Aorta (tissue), 5 donors: ENCODE results near the gene TSPO2. TPM values are rescaled to one million over a fixed set of nuclear protein-coding genes. Genes with fewer than 3 reads are reported as not detected.

ENCODE experiments used
- ATAC-seq: fragments of 200-7000 bp; cut with Tn5 transposase; one replicate; pipeline ENCODE4 v1.9.1; 2022; ENCODE audit warnings: moderate library complexity; ENCODE audit not compliant: low FRiP score
- DNase-seq, 2 donors: peaks; one replicate each; pipeline ENCODE4 v3.0.0-alpha.2; 2020
- H3K27ac ChIP-seq, 2 donors: one replicate each; pipeline ENCODE4 v1.5.1; 2013; ENCODE audit warnings: low read length in 2 of 2, mild to moderate bottlenecking in 2 of 2, moderate library complexity in 2 of 2, control low read depth in 1 of 2, inconsistent platforms in 1 of 2, low read depth in 1 of 2
- H3K27me3 ChIP-seq, 2 donors: one replicate each; pipeline ENCODE4 v1.6.1; 2013; ENCODE audit warnings: control low read depth in 1 of 2, low read length in 1 of 2, mild to moderate bottlenecking in 1 of 2, moderate library complexity in 1 of 2; ENCODE audit not compliant: insufficient read depth in 2 of 2, control insufficient read depth in 1 of 2
- H3K36me3 ChIP-seq, 2 donors: one replicate each; pipeline ENCODE4 v1.6.1; 2013; ENCODE audit warnings: control low read depth in 1 of 2, low read length in 1 of 2, mild to moderate bottlenecking in 1 of 2; ENCODE audit not compliant: insufficient read depth in 2 of 2, control insufficient read depth in 1 of 2
- H3K4me1 ChIP-seq, 2 donors: one replicate each; pipeline ENCODE4 v1.6.1; 2013; ENCODE audit warnings: low read length in 2 of 2, control low read depth in 1 of 2, mild to moderate bottlenecking in 1 of 2, moderate library complexity in 1 of 2; ENCODE audit not compliant: insufficient read depth in 2 of 2, control insufficient read depth in 1 of 2
- H3K4me3 ChIP-seq, 2 donors: one replicate each; pipeline ENCODE4 v1.5.1; 2013; ENCODE audit warnings: low read length in 2 of 2, control low read depth in 1 of 2, mild to moderate bottlenecking in 1 of 2
- H3K9me3 ChIP-seq: one replicate; pipeline ENCODE4 v1.6.1; 2013; ENCODE audit warnings: mild to moderate bottlenecking, low read length; ENCODE audit not compliant: control insufficient read depth
- WGBS, 2 donors: extraction: QIAGEN DNeasy Blood & Tissue Kit; methylation state at CpG; one replicate each; pipeline ENCODE4 v1.1.7; 2013; 5-methylcytosine and 5-hydroxymethylcytosine counted together
- intact Hi-C, 2 donors: fragments of 100-400 bp; cut with DNase I; formaldehyde crosslinking; loops; one replicate each; pipeline versions ENCODE4 v1.14.2 to v1.15.0; 2022
- polyA plus RNA-seq, 2 donors: library from polyadenylated mRNA; stranded (reverse); fragments of 200-250 nt; gene quantifications; one replicate each; pipeline ENCODE4 v1.2.3, GENCODE V29; 2013
- total RNA-seq, 2 donors: library from RNA; stranded (reverse); fragmentation: NEBNext Ultra II Directional; extraction: Animal tissue kit (Norgen Biotek cat#: 25700); gene quantifications; one replicate each; pipeline ENCODE4 v1.2.1, GENCODE V29; 2021
- donor health status: healthy with polysubstance abuse.
- donor health status: Bipolar disorder and iron deficiency.
- donor health status: DM: no; HTN: no; CAD: no.
- donor health status: DM: no; HTN: no; CAD: no.
- donor health status: DM: yes; HTN: yes; CAD: no.

Gene TSPO2
- total and polyA plus RNA-seq, 4 donors = not detected

DNA sequence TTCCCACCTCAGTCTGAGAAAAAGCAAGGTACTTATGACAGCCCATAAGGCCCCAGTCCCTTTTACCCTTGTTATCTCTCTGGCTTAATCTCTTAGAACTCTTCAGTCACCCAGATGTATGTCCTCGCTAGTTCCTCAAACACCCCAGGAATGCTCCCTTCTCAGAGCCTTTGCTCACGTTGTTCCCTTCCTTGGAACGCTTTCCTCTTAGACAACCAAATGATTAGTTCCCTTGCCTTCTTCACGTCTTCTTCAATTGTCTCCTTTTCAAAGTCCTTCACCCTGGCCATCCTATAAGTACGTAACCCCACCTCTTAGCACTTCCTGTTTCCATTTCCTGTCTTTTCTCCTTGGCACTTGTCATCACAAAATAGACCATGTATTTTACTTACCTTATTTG lies 9.6 kb downstream of the TSPO2 start:
- no peak overlapping the region for H3K27ac ChIP-seq
- no peaks in the 10 kb centered on the region for H3K9me3 ChIP-seq
- intact Hi-C loops = no loop called here
- ATAC-seq (no peak), DNase-seq (no peak)
- H3K4me3 ChIP-seq = no peak overlapping the region
- no peaks in the 10 kb centered on the region for H3K4me1 ChIP-seq
- H3K36me3 ChIP-seq = no peaks in the 10 kb centered on the region
- no peaks in the 10 kb centered on the region for H3K27me3 ChIP-seq
- WGBS, 2 donors = 89 to 93% methylated on average over 5 of the region's 5 CpGs

DNA sequence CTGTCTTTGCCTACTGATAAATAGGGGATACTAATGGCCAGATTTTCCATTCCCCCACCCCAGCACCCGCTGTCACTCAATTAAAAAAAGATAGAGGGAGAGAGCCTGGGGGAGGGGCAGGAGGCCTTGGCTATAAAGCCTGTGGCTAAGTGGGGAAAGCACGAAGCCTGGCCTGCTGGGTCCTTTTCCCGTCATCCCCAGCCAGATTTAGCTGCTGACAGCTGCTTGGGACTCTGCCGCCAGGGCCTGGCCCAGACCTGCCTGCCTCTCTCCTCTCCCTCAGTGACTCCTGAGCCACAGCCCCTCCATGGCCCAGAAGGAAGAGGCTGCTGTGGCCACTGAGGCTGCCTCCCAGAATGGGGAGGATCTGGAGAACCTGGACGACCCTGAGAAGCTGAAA lies 10.8 kb downstream of the TSPO2 start, which contains the start of gene APOBEC2:
Gene APOBEC2 (plus strand): TSS at position 162 of the 400 bp plus-strand sequence. CDS start 146 bp downstream, at position 308.
- ATAC-seq (no peak), DNase-seq (peak in 1 of 2 donors; percentile 51)
- Histone ChIP-seq H3K27ac (no peak within 1 kb of the TSS), H3K9me3 (no peaks in the 10 kb centered on the region), H3K36me3 (no peaks in the 10 kb centered on the region), H3K4me1 (no peaks in the 10 kb centered on the region), H3K4me3 (no peak within 1 kb of the TSS), H3K27me3 (no peaks in the 10 kb centered on the region)
- 18 to 22% methylated on average over 5 of the region's 5 CpGs for WGBS, 2 donors
- intact Hi-C loops = no loop called here

DNA sequence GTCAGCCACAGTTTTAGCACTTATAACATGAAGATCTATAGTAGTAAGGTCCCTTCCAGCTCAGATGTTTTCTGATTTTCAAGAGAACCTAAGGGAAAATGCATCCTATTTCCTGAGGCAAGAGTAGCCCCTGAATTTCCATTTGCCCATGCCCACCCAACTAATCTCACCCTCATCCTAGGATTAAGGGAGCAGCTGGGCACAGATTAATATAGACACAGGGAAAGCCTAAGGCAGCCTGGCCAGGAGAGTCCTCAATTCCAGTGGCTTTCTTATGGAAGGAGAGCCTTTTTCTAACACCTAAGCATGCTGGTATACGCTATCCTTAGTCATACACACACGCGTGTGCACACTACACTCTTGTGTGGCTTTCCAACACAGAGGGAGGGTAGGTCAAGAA lies 12.2 kb downstream of the TSPO2 start:
- ATAC-seq (no peak), DNase-seq (no peak)
- WGBS, 2 donors = 95 to 98% methylated on average over 3 of the region's 3 CpGs
- Histone ChIP-seq H3K27me3 (no peaks in the 10 kb centered on the region), H3K4me3 (no peak overlapping the region), H3K4me1 (no peaks in the 10 kb centered on the region), H3K36me3 (no peaks in the 10 kb centered on the region), H3K27ac (no peak overlapping the region), H3K9me3 (no peaks in the 10 kb centered on the region)
- intact Hi-C loops = no loop called here

DNA sequence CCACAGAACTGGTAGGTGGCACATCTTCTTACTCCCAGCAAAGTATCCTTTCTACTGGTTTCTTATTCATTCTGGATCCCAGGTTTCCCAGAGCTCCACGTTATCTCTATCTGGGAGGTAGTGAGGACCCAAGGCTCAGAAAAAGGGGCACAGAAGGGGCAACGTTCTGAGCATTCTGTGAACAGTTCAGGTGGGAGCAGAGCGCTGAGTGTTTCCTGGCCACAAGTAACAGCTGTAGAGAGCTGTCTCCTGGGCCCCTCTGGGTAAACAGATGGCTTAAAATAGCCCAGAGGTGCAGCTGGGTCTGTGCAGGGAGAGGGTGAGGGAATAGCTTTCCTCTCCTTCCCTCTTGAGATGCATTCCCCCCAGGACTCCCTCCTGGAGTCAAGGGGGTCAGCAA lies 12.9 kb downstream of the TSPO2 start:
- ATAC-seq (no peak), DNase-seq (no peak)
- Histone ChIP-seq H3K9me3 (no peaks in the 10 kb centered on the region), H3K36me3 (no peaks in the 10 kb centered on the region), H3K27me3 (no peaks in the 10 kb centered on the region), H3K27ac (no peak overlapping the region), H3K4me3 (no peak overlapping the region), H3K4me1 (no peaks in the 10 kb centered on the region)
- 63 to 68% methylated on average over 3 of the region's 3 CpGs for WGBS, 2 donors
- intact Hi-C loops = no loop called here

DNA sequence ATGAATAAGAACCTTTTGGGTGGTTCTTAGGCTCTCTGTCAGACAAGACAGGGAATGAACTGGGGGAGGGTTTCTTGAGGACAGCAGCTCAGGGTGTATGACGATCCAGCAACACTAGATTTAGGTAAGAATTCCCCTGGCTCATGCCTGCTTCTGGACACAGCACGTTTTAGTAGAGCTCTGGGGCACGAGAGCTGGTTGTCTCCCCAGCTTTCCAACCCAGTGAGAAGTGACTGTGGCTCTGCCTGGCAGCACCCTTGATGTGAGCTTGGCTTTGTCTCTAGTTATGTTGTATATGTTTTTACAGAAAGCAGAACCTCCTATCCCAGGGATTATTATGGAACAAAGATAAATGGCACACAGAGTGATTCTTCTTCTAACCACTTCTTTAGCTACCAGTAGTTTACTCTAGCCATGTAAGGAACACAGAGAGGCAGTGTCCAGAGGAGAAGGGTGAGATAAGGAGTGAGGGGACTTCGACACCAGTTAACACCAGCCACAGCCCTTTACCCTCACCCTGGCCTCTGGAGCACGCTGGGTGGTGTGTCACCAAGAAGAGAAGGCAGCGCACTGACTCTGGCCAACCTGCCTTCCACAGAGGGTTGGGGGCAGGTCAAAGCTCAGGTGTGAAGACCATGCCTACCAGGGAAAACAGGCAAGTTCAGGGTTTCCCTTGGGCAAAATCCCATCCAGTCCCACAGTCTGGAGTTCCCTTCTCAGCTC lies 14.7 kb downstream of the TSPO2 start:
- DNase-seq (no peak), ATAC-seq (no peak)
- H3K27ac ChIP-seq = no peak overlapping the region
- H3K27me3 ChIP-seq = no peaks in the 10 kb centered on the region
- WGBS, 2 donors = 83 to 87% methylated on average over 6 of the region's 6 CpGs
- intact Hi-C loops = no loop called here
- peaks cover 0 to 2% of the 10 kb centered on the region in 2 donors for H3K36me3 ChIP-seq
- H3K4me1 ChIP-seq = no peaks in the 10 kb centered on the region
- no peak overlapping the region for H3K4me3 ChIP-seq
- H3K9me3 ChIP-seq = no peaks in the 10 kb centered on the region

DNA sequence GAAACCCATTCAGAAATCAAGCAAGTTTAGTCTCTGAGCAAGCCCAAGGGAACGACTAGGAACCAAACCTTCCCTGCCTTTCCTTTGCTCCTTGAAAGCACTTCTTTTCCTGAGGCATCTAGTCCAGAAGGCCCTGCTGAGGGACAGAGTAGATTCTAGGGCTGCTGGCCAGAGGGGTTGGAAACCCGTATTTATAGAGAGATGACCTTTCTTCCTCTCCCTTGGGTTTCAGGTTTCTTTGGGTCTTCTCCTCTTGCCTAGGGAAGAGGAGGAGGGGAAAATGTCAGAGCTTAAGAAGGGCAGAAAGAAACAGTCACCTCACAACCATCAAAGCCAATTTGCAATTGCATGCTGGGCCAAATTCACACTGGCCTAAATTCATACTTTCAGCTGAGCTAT lies 16.5 kb downstream of the TSPO2 start:
- 55 to 72% methylated on average over 2 of the region's 2 CpGs for WGBS, 2 donors
- no peaks in the 10 kb centered on the region for H3K27me3 ChIP-seq
- no peak overlapping the region for H3K27ac ChIP-seq
- intact Hi-C loops = no loop called here
- no peak for ATAC-seq
- no peak for DNase-seq
- peaks cover 0 to 2% of the 10 kb centered on the region in 2 donors for H3K36me3 ChIP-seq
- no peaks in the 10 kb centered on the region for H3K9me3 ChIP-seq
- no peaks in the 10 kb centered on the region for H3K4me1 ChIP-seq
- H3K4me3 ChIP-seq = no peak overlapping the region

DNA sequence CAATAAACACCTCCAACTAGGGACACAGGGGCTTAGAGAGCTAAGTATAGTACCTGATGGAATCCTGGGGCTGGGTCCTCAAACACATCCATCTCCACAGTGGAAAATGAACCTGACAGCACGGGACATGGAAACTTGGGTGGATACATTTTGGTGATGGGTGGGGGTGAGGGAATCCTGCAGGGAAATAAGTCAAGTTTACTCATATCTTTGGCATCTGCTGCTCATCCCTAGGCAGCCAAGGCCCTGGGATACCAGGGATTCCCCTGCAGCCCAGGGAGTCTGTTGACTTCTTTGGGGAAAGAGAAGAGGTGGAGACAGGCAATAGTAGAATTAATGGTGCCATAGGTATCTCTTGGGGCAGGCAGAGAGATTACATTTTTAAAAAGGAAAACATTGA lies 17.3 kb downstream of the TSPO2 start:
- intact Hi-C loops = no loop called here
- Histone ChIP-seq H3K9me3 (no peaks in the 10 kb centered on the region), H3K4me1 (no peaks in the 10 kb centered on the region), H3K27me3 (no peaks in the 10 kb centered on the region), H3K27ac (no peak overlapping the region), H3K36me3 (peaks cover 2 to 5% of the 10 kb centered on the region in 2 donors), H3K4me3 (no peak overlapping the region)
- DNase-seq = no peak
- no peak for ATAC-seq
- 39 to 73% methylated on average over 1 of the region's 1 CpG for WGBS, 2 donors

DNA sequence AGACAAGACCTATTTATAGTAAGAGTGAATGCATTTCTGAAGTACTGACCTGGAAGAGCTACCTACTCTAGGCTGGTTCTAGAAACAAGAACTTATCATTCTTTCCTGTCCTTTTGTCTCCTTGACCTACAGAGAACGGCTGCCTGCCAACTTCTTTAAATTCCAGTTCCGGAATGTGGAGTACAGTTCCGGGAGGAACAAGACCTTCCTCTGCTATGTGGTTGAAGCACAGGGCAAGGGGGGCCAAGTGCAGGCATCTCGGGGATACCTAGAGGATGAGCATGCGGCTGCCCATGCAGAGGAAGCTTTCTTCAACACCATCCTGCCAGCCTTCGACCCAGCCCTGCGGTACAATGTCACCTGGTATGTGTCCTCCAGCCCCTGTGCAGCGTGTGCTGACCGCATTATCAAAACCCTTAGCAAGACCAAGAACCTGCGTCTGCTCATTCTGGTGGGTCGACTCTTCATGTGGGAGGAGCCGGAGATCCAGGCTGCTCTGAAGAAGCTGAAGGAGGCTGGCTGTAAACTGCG lies 19.0 kb downstream of the TSPO2 start:
- no peaks in the 10 kb centered on the region for H3K9me3 ChIP-seq
- peaks cover 5% of the 10 kb centered on the region in 2 donors for H3K36me3 ChIP-seq
- no peaks in the 10 kb centered on the region for H3K4me1 ChIP-seq
- no peak overlapping the region for H3K27ac ChIP-seq
- H3K4me3 ChIP-seq = no peak overlapping the region
- ATAC-seq (no peak), DNase-seq (no peak)
- no peaks in the 10 kb centered on the region for H3K27me3 ChIP-seq
- intact Hi-C loops = no loop called here
- WGBS, 2 donors = 88 to 90% methylated on average over 13 of the region's 13 CpGs

DNA sequence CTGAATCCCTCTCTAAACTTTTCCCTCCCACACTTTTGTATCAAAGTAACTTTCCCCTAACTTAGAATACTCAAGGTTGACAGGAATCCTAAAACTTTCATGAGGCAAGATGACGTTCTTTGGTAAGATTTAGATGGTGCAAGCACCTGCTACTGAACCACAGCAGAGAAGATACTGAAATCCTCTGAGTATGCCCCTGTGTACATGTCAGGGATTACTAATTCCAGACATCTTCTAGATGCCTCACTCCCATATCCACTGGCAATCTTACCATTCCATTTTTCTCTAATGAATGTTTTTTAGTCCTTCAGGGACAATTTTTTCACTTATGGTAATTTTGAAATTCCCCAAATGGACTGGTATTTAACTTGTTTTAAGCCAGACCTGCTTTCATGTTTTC lies 19.8 kb downstream of the TSPO2 start:
- WGBS, 2 donors = 70 to 88% methylated on average over 1 of the region's 1 CpG
- Histone ChIP-seq H3K27me3 (no peaks in the 10 kb centered on the region), H3K9me3 (no peaks in the 10 kb centered on the region), H3K27ac (no peak overlapping the region), H3K4me1 (no peaks in the 10 kb centered on the region), H3K36me3 (peaks cover 5% of the 10 kb centered on the region in 2 donors), H3K4me3 (no peak overlapping the region)
- DNase-seq (no peak), ATAC-seq (no peak)
- intact Hi-C loops = no loop called here
